Neural cell (in vitro differentiated cells): ENCODE results near the gene THAP12.

Source experiments
- CTCF ChIP-seq: fragments of 450-650 bp; IDR thresholded peaks from 2 replicates; pipeline ENCODE4 v1.5.1; 2014; ENCODE audit warnings: antibody characterized with exemption, mild to moderate bottlenecking, moderate library complexity; ENCODE audit not compliant: poor library complexity, severe bottlenecking
- EP300 ChIP-seq: fragments of 450-650 bp; conservative IDR thresholded peaks from 2 replicates; pipeline ENCODE4 v1.6.1; 2014; ENCODE audit warnings: antibody characterized with exemption, mild to moderate bottlenecking, moderate library complexity; ENCODE audit not compliant: poor library complexity, severe bottlenecking
- EZH2 ChIP-seq: fragments of 200-600, 300-800 bp; shearing (Covaris generic), sonication (generic); IDR thresholded peaks from 2 replicates; pipeline ENCODE4 v1.6.1; 2014; ENCODE audit warnings: antibody characterized with exemption, low read length, borderline replicate concordance, mild to moderate bottlenecking; ENCODE audit not compliant: insufficient read depth, poor library complexity, severe bottlenecking
- MXI1 ChIP-seq: fragments of 450-650 bp; conservative IDR thresholded peaks from 2 replicates; pipeline ENCODE4 v1.6.1; 2014; ENCODE audit warnings: antibody characterized with exemption, mild to moderate bottlenecking; ENCODE audit not compliant: poor library complexity, severe bottlenecking
- POLR2AphosphoS5 ChIP-seq: IDR thresholded peaks from 2 replicates; pipeline ENCODE4 v1.6.1; 2012
- RAD21 ChIP-seq: fragments of 450-650 bp; conservative IDR thresholded peaks from 2 replicates; pipeline ENCODE4 v1.6.1; 2014; ENCODE audit warnings: antibody characterized with exemption, mild to moderate bottlenecking, moderate library complexity
- SMC3 ChIP-seq: fragments of 450-650 bp; conservative IDR thresholded peaks from 2 replicates; pipeline ENCODE4 v1.6.1; 2014; ENCODE audit warnings: antibody characterized with exemption, mild to moderate bottlenecking, moderate library complexity; ENCODE audit not compliant: poor library complexity
- TAF1 ChIP-seq: IDR thresholded peaks from 2 replicates; pipeline ENCODE4 v1.6.1; 2012; ENCODE audit warnings: low read depth
- TF ChIP-seq, protein P1 (sequence below): IDR thresholded peaks from 2 replicates; pipeline ENCODE4 v1.6.1; 2012; ENCODE audit warnings: borderline replicate concordance

- TF ChIP-seq CTCF (no peak), EZH2 (no peak), POLR2AphosphoS5 (no peak), SMC3 (no peak), EP300 (no peak), MXI1 (no peak), TAF1 (no peak), RAD21 (no peak)
- TF ChIP-seq, protein P1, sequence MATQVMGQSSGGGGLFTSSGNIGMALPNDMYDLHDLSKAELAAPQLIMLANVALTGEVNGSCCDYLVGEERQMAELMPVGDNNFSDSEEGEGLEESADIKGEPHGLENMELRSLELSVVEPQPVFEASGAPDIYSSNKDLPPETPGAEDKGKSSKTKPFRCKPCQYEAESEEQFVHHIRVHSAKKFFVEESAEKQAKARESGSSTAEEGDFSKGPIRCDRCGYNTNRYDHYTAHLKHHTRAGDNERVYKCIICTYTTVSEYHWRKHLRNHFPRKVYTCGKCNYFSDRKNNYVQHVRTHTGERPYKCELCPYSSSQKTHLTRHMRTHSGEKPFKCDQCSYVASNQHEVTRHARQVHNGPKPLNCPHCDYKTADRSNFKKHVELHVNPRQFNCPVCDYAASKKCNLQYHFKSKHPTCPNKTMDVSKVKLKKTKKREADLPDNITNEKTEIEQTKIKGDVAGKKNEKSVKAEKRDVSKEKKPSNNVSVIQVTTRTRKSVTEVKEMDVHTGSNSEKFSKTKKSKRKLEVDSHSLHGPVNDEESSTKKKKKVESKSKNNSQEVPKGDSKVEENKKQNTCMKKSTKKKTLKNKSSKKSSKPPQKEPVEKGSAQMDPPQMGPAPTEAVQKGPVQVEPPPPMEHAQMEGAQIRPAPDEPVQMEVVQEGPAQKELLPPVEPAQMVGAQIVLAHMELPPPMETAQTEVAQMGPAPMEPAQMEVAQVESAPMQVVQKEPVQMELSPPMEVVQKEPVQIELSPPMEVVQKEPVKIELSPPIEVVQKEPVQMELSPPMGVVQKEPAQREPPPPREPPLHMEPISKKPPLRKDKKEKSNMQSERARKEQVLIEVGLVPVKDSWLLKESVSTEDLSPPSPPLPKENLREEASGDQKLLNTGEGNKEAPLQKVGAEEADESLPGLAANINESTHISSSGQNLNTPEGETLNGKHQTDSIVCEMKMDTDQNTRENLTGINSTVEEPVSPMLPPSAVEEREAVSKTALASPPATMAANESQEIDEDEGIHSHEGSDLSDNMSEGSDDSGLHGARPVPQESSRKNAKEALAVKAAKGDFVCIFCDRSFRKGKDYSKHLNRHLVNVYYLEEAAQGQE = no peak
Measured at GRCh38 chr11:76424379-76424778, 43.4 kb upstream of the THAP12 start.
